Vagina (tissue), 2 donors: ENCODE data around the gene SIAH2. TPM values are rescaled to one million over a fixed set of nuclear protein-coding genes. Genes with fewer than 3 reads are reported as not detected.

Experiments used
- DNase-seq, 2 donors: peaks; one replicate each; pipeline ENCODE4 v3.0.0-alpha.2; 2017; ENCODE audit errors: extremely low spot score in 2 of 2
- H3K27ac ChIP-seq: fragments of 200-600 bp; sonication (generic); one replicate; pipeline ENCODE4 v1.5.1; 2019
- H3K27me3 ChIP-seq: fragments of 200-600 bp; sonication (generic); one replicate; pipeline ENCODE4 v1.5.1; 2019
- H3K36me3 ChIP-seq, 2 donors: fragments of 200-600 bp; sonication (generic); one replicate each; pipeline ENCODE4 v1.5.1; 2017 to 2019
- H3K4me1 ChIP-seq: fragments of 200-600 bp; sonication (generic); one replicate; pipeline ENCODE4 v1.5.1; 2019
- H3K4me3 ChIP-seq, 2 donors: fragments of 200-600 bp; sonication (generic); 1 replicate in 1 of 2; 2 replicates in 1 of 2; pipeline ENCODE4 v1.5.1; 2016 to 2019
- H3K9me3 ChIP-seq: fragments of 200-600 bp; sonication (generic); one replicate; pipeline ENCODE4 v1.5.1; 2019
- POLR2A ChIP-seq, 2 donors: fragments of 450-650 bp; IDR thresholded peaks; one replicate each; pipeline ENCODE4 v1.6.1; 2017; ENCODE audit warnings: antibody characterized with exemption in 2 of 2, mild to moderate bottlenecking in 2 of 2, moderate library complexity in 2 of 2
- POLR2AphosphoS5 ChIP-seq, 2 donors: sonication (generic); formaldehyde crosslinking; IDR thresholded peaks; one replicate each; pipeline ENCODE4 v1.9.0; 2017; ENCODE audit warnings: antibody characterized with exemption in 2 of 2, mild to moderate bottlenecking in 2 of 2, low read depth in 1 of 2; ENCODE audit not compliant: insufficient read depth in 1 of 2
- intact Hi-C: fragments of 100-400 bp; cut with DNase I; formaldehyde crosslinking; loops from one replicate; pipeline ENCODE4 v1.15.1; 2023
- total RNA-seq: library from RNA; depleted of rRNA; stranded (reverse); fragments of >200 nt; gene quantifications from one replicate; pipeline ENCODE4 v1.2.3, GENCODE V29; 2016
- TF ChIP-seq, protein P1 (sequence below), 3 experiments: fragments of 450-650 bp in 2 of 3; fragments of 200-600 bp in 1 of 3; sonication (generic) in 1 of 3; IDR thresholded peaks; one replicate each; pipeline ENCODE4 v1.5.1; 2017 to 2019; ENCODE audit warnings: antibody characterized with exemption in 3 of 3, mild to moderate bottlenecking in 2 of 3, moderate library complexity in 2 of 3

The SIAH2 gene
- total RNA-seq, 1 donor from 2014 or later, result 71.0 TPM

DNA sequence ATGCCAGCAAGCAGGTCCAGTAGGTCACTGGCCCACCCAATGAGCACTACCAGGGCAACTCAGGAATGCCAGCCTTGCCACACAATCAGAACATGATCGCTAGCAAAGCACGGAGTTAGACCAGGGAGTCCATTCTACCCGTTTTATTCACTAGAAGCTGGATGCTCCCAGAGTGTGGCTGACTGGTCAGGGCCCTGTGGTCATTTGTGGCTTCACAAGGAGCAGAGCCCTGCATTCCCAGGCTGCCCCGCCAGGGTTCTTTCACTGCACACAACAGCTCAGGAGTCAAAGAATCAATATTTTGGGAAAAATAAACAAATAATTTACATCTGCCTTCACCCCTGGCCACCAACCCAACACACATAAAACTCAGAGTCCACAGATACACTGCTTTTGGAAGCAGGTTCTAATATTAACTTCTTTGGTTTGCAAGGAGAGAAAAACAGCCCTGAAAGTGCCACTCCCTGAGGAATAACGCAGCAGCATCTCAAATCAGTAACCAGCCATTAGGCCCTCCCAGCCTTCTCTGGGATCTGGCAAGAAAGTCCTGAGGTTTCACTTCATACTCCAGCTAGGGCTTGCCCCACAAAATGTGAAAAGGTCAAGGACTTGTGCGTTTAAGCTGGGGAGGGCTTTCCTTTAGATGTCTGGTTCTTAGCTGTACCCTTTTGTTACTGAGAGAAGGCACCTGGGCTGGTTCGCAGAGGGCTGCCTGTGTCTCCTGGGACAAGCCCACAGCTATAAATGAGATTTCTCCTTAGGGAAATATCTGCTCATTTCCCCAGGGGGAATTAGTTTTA, 16.0 kb downstream of the SIAH2 start:
- Histone ChIP-seq H3K9me3 (no peaks in the 10 kb centered on the region), H3K27me3 (no peaks in the 10 kb centered on the region), H3K4me1 (peaks cover 100% of the 10 kb centered on the region), H3K27ac (peak overlapping the region; percentile 31), H3K4me3 (no peak overlapping the region), H3K36me3 (peaks cover 0 to 5% of the 10 kb centered on the region in 2 donors)
- TF ChIP-seq POLR2A (IDR thresholded peaks at IDR 0.05) (no peak), POLR2AphosphoS5 (IDR thresholded peaks at IDR 0.05; ENCODE audit: insufficient read depth in 1 of 2, low read depth in 1 of 2) (no peak)
- TF ChIP-seq, protein P1, sequence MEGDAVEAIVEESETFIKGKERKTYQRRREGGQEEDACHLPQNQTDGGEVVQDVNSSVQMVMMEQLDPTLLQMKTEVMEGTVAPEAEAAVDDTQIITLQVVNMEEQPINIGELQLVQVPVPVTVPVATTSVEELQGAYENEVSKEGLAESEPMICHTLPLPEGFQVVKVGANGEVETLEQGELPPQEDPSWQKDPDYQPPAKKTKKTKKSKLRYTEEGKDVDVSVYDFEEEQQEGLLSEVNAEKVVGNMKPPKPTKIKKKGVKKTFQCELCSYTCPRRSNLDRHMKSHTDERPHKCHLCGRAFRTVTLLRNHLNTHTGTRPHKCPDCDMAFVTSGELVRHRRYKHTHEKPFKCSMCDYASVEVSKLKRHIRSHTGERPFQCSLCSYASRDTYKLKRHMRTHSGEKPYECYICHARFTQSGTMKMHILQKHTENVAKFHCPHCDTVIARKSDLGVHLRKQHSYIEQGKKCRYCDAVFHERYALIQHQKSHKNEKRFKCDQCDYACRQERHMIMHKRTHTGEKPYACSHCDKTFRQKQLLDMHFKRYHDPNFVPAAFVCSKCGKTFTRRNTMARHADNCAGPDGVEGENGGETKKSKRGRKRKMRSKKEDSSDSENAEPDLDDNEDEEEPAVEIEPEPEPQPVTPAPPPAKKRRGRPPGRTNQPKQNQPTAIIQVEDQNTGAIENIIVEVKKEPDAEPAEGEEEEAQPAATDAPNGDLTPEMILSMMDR (IDR thresholded peaks at IDR 0.05), result no peak
- DNase-seq, result no peak
- intact Hi-C loops, result no loop called here

DNA sequence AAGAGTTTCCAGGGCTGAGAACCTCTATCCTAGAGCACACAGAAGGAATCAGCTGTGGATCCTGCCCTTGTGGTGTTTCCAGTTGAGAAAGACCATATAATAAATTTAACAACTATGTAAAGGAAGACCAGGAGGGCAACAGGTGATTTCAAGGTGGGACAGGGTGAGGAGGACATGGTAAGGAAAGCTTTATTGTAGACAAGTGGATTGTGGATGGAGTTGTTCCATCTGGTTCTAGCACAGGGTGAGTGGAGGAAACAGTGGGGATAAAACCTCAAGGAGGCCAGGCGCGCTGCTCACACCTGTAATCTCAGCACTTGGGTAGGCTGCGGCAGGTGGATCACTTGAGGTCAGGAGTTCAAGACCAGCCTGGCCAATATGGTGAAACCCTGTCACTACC, 17.1 kb downstream of the SIAH2 start:
- no peaks in the 10 kb centered on the region for H3K27me3 ChIP-seq
- intact Hi-C loops, result no loop called here
- DNase-seq, result no peak
- H3K36me3 ChIP-seq, result peaks cover 0 to 17% of the 10 kb centered on the region in 2 donors
- peak overlapping the region; percentile 66 for H3K27ac ChIP-seq
- H3K4me3 ChIP-seq, result no peak overlapping the region
- H3K4me1 ChIP-seq, result peaks cover 99% of the 10 kb centered on the region
- TF ChIP-seq, protein P1 (IDR thresholded peaks at IDR 0.05), result no peak
- TF ChIP-seq POLR2A (IDR thresholded peaks at IDR 0.05) (no peak), POLR2AphosphoS5 (IDR thresholded peaks at IDR 0.05; ENCODE audit: insufficient read depth in 1 of 2, low read depth in 1 of 2) (no peak)
- no peaks in the 10 kb centered on the region for H3K9me3 ChIP-seq

DNA sequence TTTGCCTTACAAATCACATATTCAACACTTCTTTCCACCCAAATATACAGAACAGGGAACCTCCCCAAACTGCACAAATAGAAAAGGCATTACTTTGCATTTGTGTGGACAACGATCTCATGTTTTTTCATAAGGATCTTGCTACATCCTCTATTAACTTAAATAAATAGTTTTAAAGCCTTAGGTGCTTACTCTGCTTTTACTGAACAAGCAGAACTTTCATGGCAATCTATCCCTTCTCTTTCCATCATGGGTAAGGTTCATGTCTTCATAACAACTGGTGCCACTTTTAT, 18.1 kb downstream of the SIAH2 start:
- no peaks in the 10 kb centered on the region for H3K9me3 ChIP-seq
- peak overlapping the region in 1 of 2 donors; percentile 3 for H3K4me3 ChIP-seq
- intact Hi-C loops, result no loop called here
- peaks cover 0 to 22% of the 10 kb centered on the region in 2 donors for H3K36me3 ChIP-seq
- peak overlapping the region; percentile 63 for H3K27ac ChIP-seq
- peaks cover 99% of the 10 kb centered on the region for H3K4me1 ChIP-seq
- no peak for DNase-seq
- TF ChIP-seq, protein P1 (IDR thresholded peaks at IDR 0.05), result no peak
- TF ChIP-seq POLR2AphosphoS5 (IDR thresholded peaks at IDR 0.05; ENCODE audit: insufficient read depth in 1 of 2, low read depth in 1 of 2), result no peak
- no peak for TF ChIP-seq POLR2A (IDR thresholded peaks at IDR 0.05)
- H3K27me3 ChIP-seq, result no peaks in the 10 kb centered on the region

DNA sequence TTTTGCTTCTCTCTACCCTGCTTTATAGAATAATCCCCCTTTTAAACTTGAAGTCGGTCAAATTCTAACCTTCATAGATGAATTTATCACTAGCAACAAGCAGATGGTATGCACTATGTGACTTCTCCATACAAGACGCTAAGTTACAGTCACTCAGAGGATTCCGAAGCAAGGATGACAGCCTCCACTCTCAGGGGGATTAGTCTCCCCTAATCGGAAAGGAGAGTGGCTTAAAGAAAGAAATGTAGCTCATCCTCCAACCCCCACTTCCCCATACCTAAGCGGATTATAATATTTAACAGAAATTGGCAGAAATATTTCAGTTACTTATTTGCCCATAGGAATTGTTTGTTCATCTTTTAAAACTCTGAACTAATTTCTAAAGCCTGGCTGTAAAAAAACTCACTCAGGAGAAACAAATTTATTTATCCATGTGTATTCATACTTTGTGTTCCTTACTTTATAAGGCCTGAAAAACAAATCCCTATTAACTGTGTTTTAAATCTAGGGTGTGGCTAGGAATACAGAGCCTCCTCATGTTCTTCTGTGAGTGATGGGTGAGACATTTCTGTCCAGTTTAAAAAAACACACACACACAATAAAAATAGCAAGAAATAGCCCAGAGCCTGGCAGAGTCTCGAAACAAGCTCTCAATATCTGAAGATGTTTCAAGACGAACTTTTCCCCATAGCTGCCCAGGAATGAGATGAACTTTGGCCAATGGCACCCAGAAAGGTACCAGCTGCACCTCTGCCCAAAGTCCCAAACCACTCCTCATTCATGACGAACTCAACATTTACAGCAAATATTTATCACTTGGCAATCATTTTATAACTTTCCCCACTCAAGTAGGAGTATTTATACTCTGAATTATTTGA, 18.7 kb downstream of the SIAH2 start:
- peak overlapping the region in 1 of 2 donors; percentile 3 for H3K4me3 ChIP-seq
- peaks cover 99% of the 10 kb centered on the region for H3K4me1 ChIP-seq
- peak overlapping the region; percentile 63 for H3K27ac ChIP-seq
- DNase-seq, result peak in 1 of 2 donors; percentile 52
- no peaks in the 10 kb centered on the region for H3K9me3 ChIP-seq
- no peak for TF ChIP-seq POLR2A (IDR thresholded peaks at IDR 0.05)
- TF ChIP-seq, protein P1 (IDR thresholded peaks at IDR 0.05), result no peak
- no peak for TF ChIP-seq POLR2AphosphoS5 (IDR thresholded peaks at IDR 0.05; ENCODE audit: insufficient read depth in 1 of 2, low read depth in 1 of 2)
- H3K36me3 ChIP-seq, result peaks cover 0 to 22% of the 10 kb centered on the region in 2 donors
- intact Hi-C loops, result no loop called here
- H3K27me3 ChIP-seq, result no peaks in the 10 kb centered on the region
